Calu3 (cell line): Measurements from ENCODE around the gene ADAMTS17. TPM values are rescaled to one million over a fixed set of nuclear protein-coding genes. Genes with fewer than 3 reads are reported as not detected.

ENCODE experiments used
- BruUV-seq: library from RNA; stranded (reverse); fragments of 400-500 nt; replicated peaks from 2 replicates; lab custom pipeline; 2021; lab: Mats Ljungman, UMichigan
- CTCF ChIA-PET: fragments of 300-600 bp; sonication (Branson Sonifier 250); formaldehyde crosslinking; loops from one replicate; lab custom pipeline; 2022; ENCODE audit warnings: antibody characterized with exemption; lab: Charles Lee
- DNase-seq: peaks from one replicate; pipeline ENCODE4 v3.0.0; 2022
- H3K27ac Mint-ChIP-seq: one replicate; pipeline ENCODE4 v1.8.0; 2022; ENCODE audit warnings: mixed read lengths; ENCODE audit not compliant: unreplicated experiment
- H3K27me3 Mint-ChIP-seq: one replicate; pipeline ENCODE4 v1.8.0; 2022; ENCODE audit warnings: mixed read lengths; ENCODE audit not compliant: unreplicated experiment
- H3K36me3 Mint-ChIP-seq: one replicate; pipeline ENCODE4 v1.8.0; 2022; ENCODE audit warnings: mild to moderate bottlenecking, moderate library complexity, mixed read lengths; ENCODE audit not compliant: insufficient read depth, unreplicated experiment
- H3K4me1 Mint-ChIP-seq: one replicate; pipeline ENCODE4 v1.8.0; 2022; ENCODE audit warnings: mild to moderate bottlenecking, low read depth, mixed read lengths; ENCODE audit not compliant: unreplicated experiment
- H3K4me3 Mint-ChIP-seq: one replicate; pipeline ENCODE4 v1.8.0; 2022; ENCODE audit warnings: mild to moderate bottlenecking, low read depth, moderate library complexity, mixed read lengths; ENCODE audit not compliant: unreplicated experiment
- H3K9me3 Mint-ChIP-seq: one replicate; pipeline ENCODE4 v1.8.0; 2022; ENCODE audit warnings: low read depth, mixed read lengths; ENCODE audit not compliant: unreplicated experiment
- CTCF ChIP-seq: fragments of 200-600 bp; IDR thresholded peaks from one replicate; pipeline ENCODE4 v1.8.0; 2022; ENCODE audit warnings: antibody characterized with exemption; ENCODE audit not compliant: unreplicated experiment
- intact Hi-C: fragments of 100-400 bp; cut with micrococcal nuclease; formaldehyde crosslinking; loops from one replicate; pipeline ENCODE4 v1.10.0; 2022; ENCODE audit not compliant: unreplicated experiment
- total RNA-seq: library from RNA; stranded (reverse); gene quantifications from 2 replicates; pipeline ENCODE4 v1.2.3, GENCODE V29; 2022

The ADAMTS17 gene
- total RNA-seq, 1 experiment from 2014 or later: 3.5 TPM

DNA sequence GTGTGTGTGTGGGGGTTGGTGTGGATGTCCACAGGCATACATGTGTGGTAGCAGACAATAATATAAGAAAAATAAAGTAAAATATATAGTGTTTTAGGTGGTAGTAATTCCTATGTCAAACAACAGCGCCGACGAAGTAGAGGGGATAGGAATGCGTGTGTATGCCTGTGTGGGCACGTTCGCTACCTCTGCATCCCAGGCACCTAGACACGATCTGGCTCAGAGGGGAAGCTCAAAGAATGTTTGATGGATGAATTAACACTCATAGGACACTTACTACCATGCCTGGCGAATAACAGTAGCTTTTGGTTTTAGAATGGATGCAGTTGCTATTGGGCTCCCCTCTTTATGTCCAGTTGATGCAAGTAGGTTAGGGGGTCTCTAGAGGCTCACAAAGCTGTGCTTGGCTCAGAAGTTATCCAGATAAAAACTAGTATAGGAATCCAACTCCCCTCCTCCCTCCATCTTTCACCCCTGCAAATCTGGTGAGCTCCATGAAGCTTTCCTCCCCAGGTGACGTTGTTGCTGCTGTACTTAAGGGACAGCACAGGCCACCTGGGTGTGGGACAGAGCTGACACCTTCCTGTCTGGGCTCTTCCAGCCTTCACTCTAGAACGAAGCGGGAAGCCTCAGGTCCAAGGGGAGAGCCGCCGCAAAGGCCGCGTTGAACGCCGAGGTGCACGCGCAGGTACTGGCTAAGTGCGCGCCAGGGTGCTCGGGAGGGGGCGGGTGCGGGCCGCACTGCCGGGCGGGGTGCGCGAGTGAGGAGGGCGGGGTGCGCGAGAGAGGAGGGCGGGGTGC is 415.9 kb downstream of the ADAMTS17 start:
- CTCF ChIA-PET: interaction anchor here (0.5 to 1.1 kb wide), 3 partner anchors 8 to 413 kb away, joined by 3 to 6 read pairs (median 3); no protein-coding TSS in a partner anchor
- intact Hi-C loops: loop anchor here (5.0 to 10.0 kb wide), 3 partner anchors 456 to 651 kb away; no protein-coding TSS in a partner anchor

GRCh38 chr15:99923711-99924110 is 418.1 kb downstream of the ADAMTS17 start:
- peaks cover 2% of the 10 kb centered on the region for H3K9me3 Mint-ChIP-seq
- H3K27ac Mint-ChIP-seq: no peak overlapping the region
- H3K36me3 Mint-ChIP-seq: peaks cover 10% of the 10 kb centered on the region
- BruUV-seq: no TSS peak
- no peak for DNase-seq
- TF ChIP-seq CTCF: no peak
- no peak overlapping the region for H3K4me3 Mint-ChIP-seq
- intact Hi-C loops: loop anchor here (10.0 kb wide), 2 partner anchors 641 to 649 kb away; no protein-coding TSS in a partner anchor
- CTCF ChIA-PET: no interaction called here
- peaks cover 50% of the 10 kb centered on the region for H3K27me3 Mint-ChIP-seq
- no peaks in the 10 kb centered on the region for H3K4me1 Mint-ChIP-seq

More for the DNA sequence above, 415.9 kb downstream of the ADAMTS17 start:
- peaks cover 13% of the 10 kb centered on the region for H3K36me3 Mint-ChIP-seq
- H3K9me3 Mint-ChIP-seq: no peaks in the 10 kb centered on the region
- DNase-seq: peak; percentile 57
- no peak overlapping the region for H3K27ac Mint-ChIP-seq
- BruUV-seq: no TSS peak
- H3K4me3 Mint-ChIP-seq: peak overlapping the region; percentile 64
- H3K27me3 Mint-ChIP-seq: peaks cover 55% of the 10 kb centered on the region
- H3K4me1 Mint-ChIP-seq: no peaks in the 10 kb centered on the region
- no peak for TF ChIP-seq CTCF

Other genes starting within 250 kb of the ADAMTS17 start
- 0.42 and 0.61 TPM in 2 replicates for gene CERS3, start 187.0 kb upstream of the ADAMTS17 start, total RNA-seq